HG03135 (cell line): ENCODE results near the gene CSF1.
"Not testable (repeated sequence)": the region's sequence is repeated elsewhere in the genome, so short reads cannot be mapped to it uniquely, and the experiment has no call there.

Experiments used
- ATAC-seq: cut with Tn5 transposase; IDR thresholded peaks from one replicate; pipeline ENCODE4 v1.9.1; 2021; ENCODE audit warnings: mild to moderate bottlenecking, moderate library complexity; ENCODE audit not compliant: unreplicated experiment

The CSF1 gene

DNA sequence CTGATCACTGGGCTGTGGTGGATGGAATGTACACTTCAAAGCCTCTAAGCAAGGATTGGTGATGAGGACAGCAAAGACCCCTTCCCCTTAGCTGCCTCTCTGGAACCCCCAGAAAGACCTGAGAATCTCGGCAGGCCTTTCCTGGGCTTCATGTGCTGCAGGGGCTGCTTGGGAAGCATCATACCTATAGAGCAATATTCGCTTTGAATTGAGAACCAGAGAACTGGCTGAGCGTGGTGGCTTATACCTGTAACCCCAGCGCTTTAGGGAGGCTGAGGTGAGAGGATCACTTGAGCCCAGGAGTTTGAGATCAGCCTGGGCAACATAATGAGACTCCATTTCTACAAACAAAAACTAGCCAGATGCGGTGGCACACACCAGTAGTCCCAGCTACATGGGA lies 22.0 kb downstream of the CSF1 start:
- no peak for ATAC-seq

DNA sequence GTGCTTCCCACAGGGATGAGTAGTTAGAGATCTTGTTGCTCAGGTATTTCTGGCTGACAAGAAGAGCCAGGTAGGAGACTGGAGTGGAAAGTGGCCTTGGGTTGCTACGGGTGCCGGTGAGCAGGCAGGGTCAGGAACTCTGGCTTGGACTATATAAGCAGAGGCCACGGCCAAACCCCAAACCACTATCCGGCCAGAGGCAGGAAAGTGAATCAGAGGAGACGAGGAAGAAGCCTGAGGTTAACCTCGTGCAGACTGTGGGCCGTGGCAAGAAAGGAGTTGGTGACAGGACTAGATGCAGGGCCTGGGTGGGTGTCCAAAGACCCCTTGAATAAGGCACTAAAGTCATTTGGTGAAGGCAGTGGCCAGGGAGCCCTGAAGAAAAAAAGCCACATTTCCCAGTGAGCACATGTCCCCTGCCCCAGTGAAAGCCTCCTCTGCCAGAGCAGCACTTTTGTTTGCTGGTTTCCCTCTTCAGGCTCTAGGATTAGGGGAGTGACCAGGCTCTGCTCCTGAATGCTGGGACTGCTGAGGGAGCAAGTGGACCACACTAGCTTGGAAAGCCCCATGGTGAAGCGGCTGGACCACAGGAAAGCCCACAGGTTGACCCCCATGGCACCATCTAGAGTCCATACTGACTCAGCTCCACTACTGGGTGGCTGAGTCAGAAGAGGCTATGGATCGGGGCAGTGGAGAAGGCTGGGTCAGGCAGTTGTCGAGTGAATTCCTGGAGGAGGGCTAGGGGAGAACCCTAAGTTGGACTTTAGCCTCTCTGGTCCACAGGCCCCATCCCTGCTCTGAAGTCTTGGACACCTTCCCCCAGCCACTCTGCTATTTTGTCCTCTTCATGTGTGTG lies 23.4 kb downstream of the CSF1 start:
- ATAC-seq, result no peak

DNA sequence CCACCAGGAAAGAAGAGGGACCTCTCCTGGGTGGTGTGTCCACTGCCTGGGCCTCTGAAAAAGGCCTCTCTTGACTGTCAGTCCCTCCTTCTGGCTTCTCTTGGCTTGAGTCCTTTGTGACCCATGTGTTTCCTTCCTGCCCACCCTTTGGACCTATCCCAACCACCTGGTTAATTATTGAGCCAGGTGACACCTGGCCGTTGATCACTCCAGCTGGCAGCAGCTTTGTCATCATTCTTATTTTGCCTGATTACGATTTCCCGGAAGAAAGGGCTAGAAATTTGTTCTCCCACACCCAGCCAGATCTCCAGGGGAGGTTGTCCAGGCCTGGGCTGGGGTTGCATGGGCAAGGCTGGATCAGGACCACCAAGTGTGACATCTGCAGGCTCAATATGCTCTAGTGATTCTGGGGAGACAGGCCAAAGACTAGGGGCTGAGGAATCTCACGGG lies 24.8 kb downstream of the CSF1 start:
- ATAC-seq, result no peak

DNA sequence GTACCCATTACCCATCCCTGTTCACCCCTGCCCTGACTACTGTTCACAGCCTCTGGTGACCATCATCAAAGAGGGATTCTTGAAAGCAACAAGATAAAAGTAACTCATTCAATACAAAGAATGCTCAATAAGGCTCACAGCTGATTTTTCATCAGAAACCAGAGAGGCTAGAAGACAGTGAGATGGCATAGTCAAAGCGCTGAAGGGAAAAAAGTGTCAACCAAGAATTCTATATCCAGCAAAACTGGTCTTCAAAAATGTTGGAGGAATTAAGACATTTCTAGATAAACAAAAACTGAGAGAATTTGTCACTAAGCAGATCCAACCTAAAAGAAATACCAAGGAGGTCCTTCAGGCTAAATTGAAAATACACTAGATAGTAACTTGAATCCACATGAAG lies 27.1 kb downstream of the CSF1 start:
- ATAC-seq, result no peak

DNA sequence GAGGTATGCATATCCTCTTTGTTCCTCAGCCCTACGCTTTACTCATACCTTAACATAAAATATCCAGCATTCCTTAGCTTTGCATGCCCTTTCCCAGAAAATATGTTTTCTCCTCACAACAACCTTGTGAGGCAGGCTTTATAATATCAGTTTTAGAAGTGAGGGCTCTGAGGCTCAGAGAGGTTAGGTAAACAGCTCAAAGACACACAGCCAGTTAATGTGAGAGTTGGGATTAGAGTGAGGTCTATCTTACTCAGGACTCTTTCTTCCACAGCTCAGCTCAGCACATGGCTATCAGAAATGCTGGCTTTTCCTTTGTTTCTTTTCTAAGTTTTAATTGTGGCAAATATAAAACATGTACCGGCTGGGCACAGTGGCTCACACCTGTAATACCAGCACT lies 27.9 kb downstream of the CSF1 start:
- no peak for ATAC-seq

DNA sequence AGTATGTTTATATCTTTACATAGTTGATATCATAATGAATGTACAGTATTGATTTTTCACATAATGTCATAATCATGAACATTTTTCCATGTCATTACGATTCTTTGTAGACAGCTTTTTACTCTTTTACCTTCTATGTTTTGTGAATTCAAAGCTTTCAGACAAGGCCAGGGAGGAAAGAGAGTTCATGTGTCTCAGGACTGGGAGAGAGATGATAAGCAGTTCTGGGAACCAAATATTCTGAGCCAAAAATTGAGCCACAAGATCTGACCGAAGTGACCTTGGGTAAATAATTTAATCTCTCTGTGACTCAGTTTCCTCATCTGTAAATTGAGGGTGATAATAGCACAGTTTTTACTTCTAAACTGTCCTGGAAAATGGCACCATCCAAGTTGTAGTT lies 31.8 kb downstream of the CSF1 start:
- ATAC-seq, result no peak

DNA sequence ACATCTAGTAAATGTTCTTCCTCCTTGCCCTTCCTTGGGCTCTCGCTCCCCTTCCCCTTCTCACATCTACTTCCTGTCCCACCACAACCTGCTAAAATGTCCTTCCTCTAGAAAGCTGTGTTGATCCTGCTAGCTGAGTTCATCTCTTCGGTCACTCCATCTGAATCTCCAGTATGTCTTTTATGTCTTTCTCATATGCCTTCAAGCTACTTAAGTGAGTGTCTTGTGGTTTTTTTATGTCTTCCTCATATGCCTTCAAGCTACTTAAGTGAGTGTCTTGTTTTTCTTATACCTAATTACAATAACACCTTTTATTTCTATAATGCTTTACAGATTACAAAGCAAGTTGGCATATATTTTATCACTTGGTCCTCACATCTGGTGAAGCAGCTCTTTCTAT lies 33.9 kb downstream of the CSF1 start:
- no peak for ATAC-seq

DNA sequence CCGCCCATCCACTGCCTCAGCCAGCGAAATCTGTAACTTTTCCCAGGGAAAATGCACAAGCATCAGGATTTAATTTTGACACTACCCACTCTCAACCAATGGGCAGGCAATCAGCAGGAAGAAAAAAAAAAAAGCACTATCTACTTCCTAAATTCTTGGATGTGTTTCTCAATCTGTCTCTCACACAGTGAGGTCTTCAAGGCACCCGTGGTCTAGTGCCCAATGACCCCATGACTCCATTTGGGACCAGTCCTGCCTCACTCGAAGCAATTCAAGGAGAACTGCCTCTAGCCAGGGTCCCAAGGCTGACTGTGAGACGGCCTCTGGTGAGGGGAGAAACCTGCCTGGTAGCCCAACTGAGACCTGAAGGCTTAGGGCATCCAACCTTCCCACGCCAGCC lies 35.9 kb downstream of the CSF1 start:
- no peak for ATAC-seq

DNA sequence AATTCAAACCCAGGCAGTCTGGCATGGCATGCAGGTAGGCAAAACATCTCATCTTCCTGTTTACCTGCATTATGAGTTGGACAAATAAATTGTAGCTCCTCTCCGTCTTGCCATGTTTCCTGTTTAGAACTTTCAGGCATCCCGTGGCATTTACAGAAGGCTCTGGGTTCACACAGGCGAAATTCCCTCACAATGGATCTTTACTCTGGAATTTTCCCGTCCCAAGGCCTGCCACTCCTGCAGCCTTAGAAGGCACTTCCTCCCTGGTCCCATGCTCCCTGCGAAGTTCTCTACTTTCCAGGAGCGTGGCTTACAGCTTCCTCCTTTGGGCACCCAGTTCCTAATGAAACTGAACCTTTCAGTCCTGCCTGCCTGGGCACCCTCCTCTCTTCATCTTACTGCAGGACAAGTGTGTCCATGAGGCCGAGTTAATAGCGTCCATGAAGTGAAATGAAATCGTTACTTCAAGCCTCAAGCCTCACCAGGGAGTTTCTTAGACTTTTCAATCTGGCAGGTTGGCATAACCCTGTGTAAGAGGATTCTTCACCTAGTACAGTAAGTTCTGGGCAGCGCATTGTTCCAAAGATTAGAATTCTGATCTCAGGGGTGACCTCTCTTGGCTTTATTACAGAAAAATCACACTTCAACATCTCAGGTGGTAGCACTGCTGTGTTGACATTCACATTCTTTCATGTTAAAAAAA lies 37.1 kb downstream of the CSF1 start:
- no peak for ATAC-seq

DNA sequence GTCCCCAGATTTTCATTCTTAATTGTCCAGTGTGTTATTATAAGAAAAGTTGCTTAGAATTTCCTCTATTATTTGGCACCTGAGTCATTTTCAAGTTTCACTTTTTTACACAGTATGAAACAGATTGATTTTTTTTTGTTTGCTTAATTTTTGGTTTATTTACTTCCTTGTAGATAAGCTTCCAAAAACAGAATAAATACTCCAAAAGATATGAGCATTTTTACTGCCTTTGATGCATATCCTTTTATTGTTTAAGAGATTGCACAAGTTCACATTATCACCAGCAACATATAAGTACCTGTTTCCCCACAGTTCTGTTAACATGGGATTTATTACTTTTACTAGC lies 37.6 kb downstream of the CSF1 start:
- no peak for ATAC-seq

DNA sequence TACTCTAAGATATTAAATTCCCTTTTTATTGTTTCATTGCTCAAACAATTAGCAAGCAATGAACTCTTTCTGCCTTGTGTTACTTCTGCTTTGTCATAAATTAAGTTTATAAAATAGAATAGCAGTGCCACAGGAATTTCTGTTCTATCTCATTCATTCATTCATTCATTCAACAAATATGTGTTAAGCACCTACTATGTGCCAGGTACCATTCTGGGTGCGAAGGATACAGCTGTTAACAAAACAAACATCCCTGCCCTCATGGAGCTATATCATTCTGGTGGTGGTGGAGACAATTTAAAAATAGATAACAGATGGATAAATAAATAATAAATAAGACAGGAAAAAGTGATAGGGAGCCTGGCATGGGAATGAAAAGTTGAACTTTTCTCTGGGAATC lies 39.4 kb downstream of the CSF1 start:
- no peak for ATAC-seq

DNA sequence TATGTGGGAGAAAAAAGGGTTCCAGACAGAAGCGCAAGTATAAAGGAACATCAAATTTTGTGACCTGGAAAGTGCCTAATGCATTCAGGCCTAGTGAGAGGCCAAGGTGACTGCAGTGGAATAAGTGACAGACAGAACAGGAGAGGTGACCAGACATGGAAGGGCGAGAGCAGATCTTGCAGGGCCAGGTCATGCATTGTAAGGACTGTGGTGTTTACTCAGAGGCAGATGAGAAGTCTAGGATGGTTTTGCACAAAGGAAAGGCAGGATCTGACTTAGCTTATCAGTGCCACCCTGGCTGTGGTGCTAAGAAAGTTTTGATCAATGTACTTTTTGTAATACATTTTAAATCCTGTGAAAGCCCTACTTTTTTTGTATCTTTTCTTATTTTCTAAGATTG lies 39.9 kb downstream of the CSF1 start:
- no peak for ATAC-seq

DNA sequence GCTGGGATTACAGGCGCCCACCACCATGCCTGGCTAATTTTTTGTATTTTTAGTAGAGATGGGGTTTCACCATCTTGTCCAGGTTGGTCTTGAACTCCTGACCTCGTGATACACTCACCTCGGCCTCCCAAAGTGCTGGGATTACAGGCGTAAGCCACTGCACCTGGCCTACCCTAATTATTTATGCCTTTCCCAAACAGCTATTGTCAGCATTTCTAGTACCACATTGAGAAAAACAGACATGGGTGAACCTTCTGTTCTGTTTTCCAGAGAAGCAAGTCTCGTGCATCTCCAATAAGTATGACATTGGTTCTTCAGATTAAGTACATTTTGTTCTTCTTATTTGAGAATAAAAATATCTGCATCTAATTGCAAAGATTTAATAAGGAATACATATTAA lies 40.9 kb downstream of the CSF1 start:
- not testable (repeated sequence) for ATAC-seq

DNA sequence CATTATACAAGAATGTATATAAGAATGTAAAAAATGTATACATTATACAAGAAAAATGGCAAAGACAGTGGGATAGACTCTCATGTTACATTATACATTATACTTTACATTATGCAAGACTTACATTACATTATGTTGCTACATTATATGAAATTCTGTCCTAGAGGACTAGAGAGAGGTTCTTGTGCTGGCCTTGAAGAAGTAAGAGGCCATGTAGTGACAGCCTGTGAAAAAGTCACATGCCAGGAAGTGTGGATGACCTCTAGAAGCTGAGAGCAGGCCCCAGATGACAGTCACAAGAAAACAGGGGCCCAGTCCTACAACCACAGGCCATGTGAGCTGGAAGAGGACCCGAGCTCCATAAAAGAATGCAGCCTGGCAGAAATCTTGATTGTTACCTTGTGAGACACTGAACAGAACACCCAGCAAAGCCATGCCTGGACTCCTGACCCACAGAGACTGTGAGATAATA lies 43.4 kb downstream of the CSF1 start:
- no peak for ATAC-seq

DNA sequence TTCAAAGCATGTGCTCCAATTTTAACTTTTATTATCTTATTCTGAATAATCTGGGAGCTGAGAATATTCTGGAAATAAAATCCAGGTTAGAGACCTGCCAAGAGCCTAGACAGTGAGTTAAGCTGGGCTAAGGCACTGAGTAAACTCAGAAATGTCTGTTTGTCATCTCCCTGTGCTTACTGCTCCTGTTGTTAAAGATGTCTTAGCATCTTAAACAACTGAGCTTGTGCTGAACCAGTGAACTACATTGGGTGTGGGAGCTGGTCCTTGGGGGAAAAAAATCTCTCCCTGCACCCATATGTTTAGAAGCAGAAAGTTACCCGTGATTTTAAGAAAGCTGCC lies 49.0 kb downstream of the CSF1 start:
- ATAC-seq, result no peak

DNA sequence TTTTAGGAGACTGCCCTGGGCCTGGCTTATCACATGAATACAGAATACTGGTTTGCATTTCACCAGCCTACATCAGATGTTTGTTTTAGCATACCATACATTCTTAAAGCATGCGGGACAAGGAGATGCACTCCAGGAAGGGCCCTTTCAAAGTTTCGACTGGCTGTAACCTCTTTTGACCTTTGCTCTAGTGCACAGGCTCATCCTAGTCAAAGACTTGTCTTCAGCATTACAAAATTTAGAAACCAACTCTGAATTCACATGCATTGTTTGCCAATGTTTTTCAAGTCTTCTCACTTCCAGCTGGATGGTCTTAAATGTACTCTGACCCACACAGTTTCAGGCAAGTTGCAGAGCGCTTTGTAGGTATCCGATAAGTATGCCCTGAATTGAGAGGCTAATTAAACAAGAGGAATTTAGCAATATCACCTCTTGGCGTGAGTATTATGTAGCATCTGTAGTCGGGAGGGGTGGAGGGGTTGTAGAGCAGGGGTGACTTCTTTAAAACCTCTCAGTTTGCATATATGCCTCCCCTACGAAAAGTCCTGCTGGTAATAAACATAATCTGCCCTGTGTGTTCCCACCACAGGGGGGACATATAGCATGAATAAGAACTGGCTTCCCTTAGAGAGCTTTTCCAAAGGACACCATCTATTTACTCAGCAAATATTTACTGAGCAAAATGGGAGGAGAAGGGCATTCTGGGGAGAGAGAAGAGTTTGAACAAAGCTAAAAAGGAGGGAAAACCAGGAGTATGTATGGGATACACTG lies 49.5 kb downstream of the CSF1 start:
- ATAC-seq, result no peak

DNA sequence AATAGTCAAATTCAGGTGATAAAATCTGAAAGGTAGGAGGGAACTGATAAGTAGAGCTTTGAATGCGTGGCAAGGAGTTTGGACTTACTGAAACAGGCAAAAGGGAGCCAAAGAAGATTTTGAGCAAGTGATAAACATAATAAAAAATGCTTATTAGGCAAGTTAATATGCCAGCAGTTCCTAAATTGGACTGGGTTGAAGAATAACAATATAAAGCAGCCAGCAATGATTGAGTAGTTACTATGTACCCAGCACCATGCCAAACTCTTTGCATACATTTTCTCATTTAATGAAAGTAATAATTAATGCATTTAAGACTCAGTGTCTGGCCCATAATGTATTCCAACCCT lies 50.1 kb downstream of the CSF1 start:
- no peak for ATAC-seq

DNA sequence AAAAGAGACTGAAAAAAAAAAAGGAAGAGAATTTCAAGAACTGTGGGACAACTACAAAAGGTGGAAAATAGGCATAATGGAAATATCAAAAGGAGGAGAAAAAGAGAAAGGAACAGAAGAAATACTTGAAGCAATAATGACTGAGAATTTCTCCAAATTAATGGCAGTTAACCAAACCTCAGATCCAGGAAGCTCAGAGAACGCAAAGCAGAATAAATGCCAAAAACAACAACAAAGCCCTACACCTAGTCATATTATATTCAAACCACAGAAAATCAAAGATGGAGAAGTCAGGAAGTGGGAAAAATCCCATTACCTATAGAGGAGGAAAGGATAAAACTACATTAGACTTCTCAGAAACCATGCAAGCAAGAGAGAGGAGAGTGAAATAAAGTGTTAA lies 53.2 kb downstream of the CSF1 start:
- ATAC-seq, result no peak

DNA sequence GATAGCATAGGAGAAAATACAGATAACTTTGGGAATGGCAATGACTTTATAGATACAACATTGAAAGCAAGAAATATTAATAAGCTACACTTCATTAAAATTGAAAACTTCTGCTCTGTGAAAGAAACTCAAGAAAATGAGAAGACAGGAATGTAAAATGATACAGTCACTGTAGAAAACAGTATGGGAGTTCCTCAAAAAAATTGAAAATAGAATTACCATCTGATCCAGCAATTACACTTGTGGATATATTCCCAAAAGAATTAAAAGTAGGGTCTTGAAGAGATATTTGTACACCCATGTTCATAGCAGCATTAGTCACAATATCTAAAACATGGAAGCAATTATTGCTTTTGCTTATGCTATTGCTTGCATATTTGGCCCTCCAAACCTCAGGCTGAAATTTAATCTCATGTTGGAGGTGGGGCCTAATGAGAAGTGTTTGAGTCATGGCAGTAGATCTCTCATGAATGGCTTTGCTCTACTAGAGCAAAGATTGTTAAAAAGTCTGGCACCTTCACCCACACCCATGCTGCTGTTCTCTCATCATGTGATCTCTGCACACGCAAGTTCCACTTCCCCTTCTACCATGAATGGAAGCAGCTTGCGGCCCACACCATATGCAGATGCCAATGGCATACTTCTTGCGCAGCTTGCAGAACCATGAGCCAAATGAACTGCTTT lies 58.6 kb downstream of the CSF1 start:
- ATAC-seq, result no peak

DNA sequence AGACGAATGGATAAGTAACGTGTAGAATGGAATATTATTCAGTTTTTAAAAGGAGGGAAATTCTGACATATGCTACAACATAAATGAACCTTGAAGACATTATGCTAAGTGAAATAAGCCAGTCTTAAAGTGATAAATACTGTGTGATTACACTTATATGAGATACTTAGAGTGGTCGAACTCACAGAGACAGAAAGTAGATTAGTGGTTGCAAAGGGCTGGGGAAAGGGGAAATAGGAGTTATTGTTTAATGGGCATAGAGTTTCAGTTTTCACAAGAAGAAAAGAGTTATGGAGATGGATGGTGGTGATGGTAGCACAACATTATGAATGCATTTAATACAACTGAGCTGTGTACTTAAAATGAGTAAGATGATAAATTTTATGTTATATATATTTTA lies 59.3 kb downstream of the CSF1 start:
- no peak for ATAC-seq

DNA sequence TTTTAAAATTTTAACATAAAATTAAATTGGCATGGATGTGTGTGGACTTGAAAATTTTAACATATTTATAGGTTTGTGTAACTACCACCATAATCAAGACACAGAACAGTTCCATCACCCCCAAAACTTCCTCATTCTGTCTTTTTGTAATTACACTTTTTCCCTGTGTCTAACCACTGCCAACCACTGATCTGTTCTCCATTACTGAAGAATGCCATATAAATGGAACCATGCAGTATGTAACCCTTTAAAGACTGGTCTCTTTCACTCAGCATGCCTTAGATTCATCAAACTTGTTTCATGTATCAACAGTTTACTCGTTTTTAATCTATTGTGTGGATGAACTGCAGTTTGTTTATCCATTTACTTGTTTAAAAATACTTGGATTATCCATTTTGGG lies 60.9 kb downstream of the CSF1 start:
- ATAC-seq, result no peak
